Thoracic aorta (tissue), 2 donors: ENCODE results near the gene EXOG. TPM values are rescaled to one million over a fixed set of nuclear protein-coding genes. Genes with fewer than 3 reads are reported as not detected.

ENCODE experiments used
- ATAC-seq: fragments of 150-250 bp; one replicate; pipeline ENCODE4 v1.8.0; 2017; ENCODE audit warnings: low read depth; ENCODE audit not compliant: insufficient number of reproducible peaks, low FRiP score
- DNase-seq: peaks from one replicate; pipeline ENCODE4 v3.0.0-alpha.2; 2020; ENCODE audit warnings: low spot score
- H3K27ac ChIP-seq, 2 donors: fragments of 200-600 bp; sonication (generic); 1 replicate in 1 of 2; 2 replicates in 1 of 2; pipeline ENCODE4 v1.5.1; 2016; ENCODE audit warnings: mild to moderate bottlenecking in 2 of 2, moderate library complexity in 2 of 2
- H3K27me3 ChIP-seq: fragments of 200-600 bp; sonication (generic); replicated peaks from 2 replicates; pipeline ENCODE4 v1.6.0; 2016; ENCODE audit warnings: mild to moderate bottlenecking; ENCODE audit not compliant: insufficient read depth
- H3K36me3 ChIP-seq: fragments of 200-600 bp; sonication (generic); one replicate; pipeline ENCODE4 v1.5.1; 2016
- H3K4me1 ChIP-seq, 2 donors: fragments of 200-600 bp; sonication (generic); 1 replicate in 1 of 2; 2 replicates in 1 of 2; pipeline versions ENCODE4 v1.5.1 to v1.6.0; 2016; ENCODE audit warnings: low read depth in 2 of 2, mild to moderate bottlenecking in 1 of 2; ENCODE audit not compliant: control insufficient read depth in 1 of 2
- H3K4me3 ChIP-seq: fragments of 200-600 bp; sonication (generic); 2 replicates; pipeline ENCODE4 v1.5.1; 2016; ENCODE audit warnings: mild to moderate bottlenecking
- H3K9me3 ChIP-seq: fragments of 200-600 bp; sonication (generic); 2 replicates; pipeline ENCODE4 v1.5.1; 2016
- CTCF ChIP-seq: fragments of 200-600 bp; sonication (generic); IDR thresholded peaks from one replicate; pipeline ENCODE4 v1.5.1; 2019; ENCODE audit warnings: antibody characterized with exemption
- total RNA-seq, 2 donors: library from RNA; depleted of rRNA; stranded (reverse); fragments of >200 nt; gene quantifications; one replicate each; pipeline versions ENCODE4 v1.1.0 to v1.2.3, GENCODE V29; 2016

Gene EXOG
- total RNA-seq, 2 donors from 2014 or later = 14.9 to 16.3 TPM

GRCh38 chr3:38465588-38466154 is 30.5 kb upstream of the EXOG start:
- no peaks in the 10 kb centered on the region for H3K9me3 ChIP-seq
- H3K27me3 ChIP-seq = no peaks in the 10 kb centered on the region
- H3K4me1 ChIP-seq = peaks cover 0 to 7% of the 10 kb centered on the region in 2 donors
- H3K27ac ChIP-seq = no peak overlapping the region
- no peaks in the 10 kb centered on the region for H3K36me3 ChIP-seq
- no peak overlapping the region for H3K4me3 ChIP-seq
- no peak for DNase-seq
- no peak for TF ChIP-seq CTCF
- no peak for ATAC-seq

GRCh38 chr3:38468765-38469164 is 27.4 kb upstream of the EXOG start:
- Histone ChIP-seq H3K4me1 (peaks cover 0 to 8% of the 10 kb centered on the region in 2 donors), H3K9me3 (no peaks in the 10 kb centered on the region), H3K27me3 (no peaks in the 10 kb centered on the region), H3K4me3 (no peak overlapping the region), H3K27ac (no peak overlapping the region), H3K36me3 (no peaks in the 10 kb centered on the region)
- TF ChIP-seq CTCF = no peak
- ATAC-seq = no peak
- no peak for DNase-seq

- TF ChIP-seq CTCF = no peak
- no peak overlapping the region for H3K27ac ChIP-seq
- H3K36me3 ChIP-seq = no peaks in the 10 kb centered on the region
- no peaks in the 10 kb centered on the region for H3K27me3 ChIP-seq
- no peak overlapping the region for H3K4me3 ChIP-seq
- no peak for ATAC-seq
- H3K4me1 ChIP-seq = peaks cover 0 to 8% of the 10 kb centered on the region in 2 donors
- no peak for DNase-seq
- H3K9me3 ChIP-seq = no peaks in the 10 kb centered on the region
Measured at GRCh38 chr3:38469852-38470251, 26.3 kb upstream of the EXOG start.

- Histone ChIP-seq H3K27me3 (no peaks in the 10 kb centered on the region), H3K4me3 (no peak overlapping the region), H3K27ac (no peak overlapping the region), H3K9me3 (no peaks in the 10 kb centered on the region), H3K4me1 (peaks cover 0 to 8% of the 10 kb centered on the region in 2 donors), H3K36me3 (no peaks in the 10 kb centered on the region)
- DNase-seq (no peak), ATAC-seq (no peak)
- no peak for TF ChIP-seq CTCF
Measured at GRCh38 chr3:38471260-38471857, 24.8 kb upstream of the EXOG start.

GRCh38 chr3:38472342-38472741 is 23.8 kb upstream of the EXOG start:
- no peaks in the 10 kb centered on the region for H3K27me3 ChIP-seq
- DNase-seq = no peak
- no peak overlapping the region for H3K27ac ChIP-seq
- no peak for ATAC-seq
- H3K9me3 ChIP-seq = no peaks in the 10 kb centered on the region
- H3K36me3 ChIP-seq = no peaks in the 10 kb centered on the region
- peaks cover 0 to 8% of the 10 kb centered on the region in 2 donors for H3K4me1 ChIP-seq
- no peak for TF ChIP-seq CTCF
- H3K4me3 ChIP-seq = no peak overlapping the region
